Stimulated activated naive CD4-positive, alpha-beta T cell treated with Interleukin-2 at 50 U/mL for 16 hours (primary cell): Measurements from ENCODE around the gene EFCAB11.

Experiments used
- DNase-seq: peaks from one replicate; lab custom pipeline; 2025; lab: John Stamatoyannopoulos, UW

Gene EFCAB11

DNA sequence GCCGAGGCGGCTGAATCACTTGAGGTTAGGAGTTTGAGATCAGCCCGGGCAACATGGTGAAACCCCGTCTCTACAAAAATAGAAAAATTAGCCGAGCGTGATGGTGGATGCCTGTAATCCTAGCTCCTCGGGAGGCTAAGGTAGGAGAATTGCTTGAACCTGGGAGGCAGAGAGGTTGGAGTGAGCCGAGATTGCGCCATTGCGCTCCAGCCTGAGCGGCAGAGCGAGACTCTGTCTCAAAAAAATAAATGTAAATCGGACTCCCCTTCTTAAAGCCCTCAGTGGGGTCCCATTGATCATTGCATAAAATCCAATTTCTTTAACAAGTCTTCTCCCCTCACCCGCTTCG, 2.1 kb upstream of the EFCAB11 start:
- no peak for DNase-seq

DNA sequence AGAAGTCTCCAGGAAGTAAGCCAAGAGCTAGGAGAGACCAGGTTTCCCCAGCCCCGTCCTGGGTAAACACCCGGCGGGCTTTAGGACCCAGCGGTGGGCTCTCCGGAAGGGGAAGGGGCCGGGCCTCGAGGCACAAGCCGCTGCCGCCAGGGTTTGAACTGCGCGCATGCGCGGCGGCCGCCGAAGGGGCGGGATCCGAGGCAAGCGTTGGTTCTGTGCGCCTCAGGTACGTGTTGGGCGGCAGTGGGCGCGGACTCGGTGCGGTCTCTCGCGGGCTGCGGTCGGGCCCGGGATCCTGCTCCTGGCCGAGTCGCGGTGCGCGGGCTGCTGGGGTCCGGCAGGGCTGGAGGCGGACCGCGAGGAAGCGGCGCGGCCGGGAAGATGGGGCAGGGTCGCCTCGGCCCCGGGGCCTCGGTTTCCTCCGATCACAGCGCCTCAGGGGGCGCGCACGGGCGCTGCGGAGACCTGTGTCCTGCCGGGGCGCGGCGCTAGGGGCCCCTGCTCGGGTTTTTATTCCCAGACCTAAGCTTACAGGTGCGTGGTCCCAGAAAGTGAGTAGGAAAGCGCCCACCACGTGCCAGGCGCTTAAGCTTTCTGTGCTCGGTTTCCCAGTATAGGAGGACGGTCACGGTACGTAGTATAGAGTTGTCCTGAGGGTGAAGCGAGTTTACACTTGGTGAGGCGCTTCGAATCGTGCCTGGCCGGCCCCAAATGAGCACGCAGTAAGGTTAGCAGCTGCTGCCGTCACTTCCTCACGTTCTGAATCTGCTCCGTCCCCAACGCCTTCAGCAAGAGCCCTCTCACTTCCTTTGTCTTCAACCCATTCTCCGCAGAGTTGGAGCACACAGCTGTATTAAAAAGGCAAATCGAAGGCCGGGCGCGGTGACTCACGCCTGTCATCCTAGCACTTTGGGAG, 1.5 kb upstream of the EFCAB11 start, which contains the start of gene TDP1:
TDP1 (plus strand) TSS at position 183 of the 916 bp plus-strand sequence. CDS start 7,188 bp downstream, outside the sequence.
- peak; percentile 96 for DNase-seq

- DNase-seq, result no peak
These were observed 653 bp upstream of the EFCAB11 start for GRCh38 chr14:89955022-89955744.

DNA sequence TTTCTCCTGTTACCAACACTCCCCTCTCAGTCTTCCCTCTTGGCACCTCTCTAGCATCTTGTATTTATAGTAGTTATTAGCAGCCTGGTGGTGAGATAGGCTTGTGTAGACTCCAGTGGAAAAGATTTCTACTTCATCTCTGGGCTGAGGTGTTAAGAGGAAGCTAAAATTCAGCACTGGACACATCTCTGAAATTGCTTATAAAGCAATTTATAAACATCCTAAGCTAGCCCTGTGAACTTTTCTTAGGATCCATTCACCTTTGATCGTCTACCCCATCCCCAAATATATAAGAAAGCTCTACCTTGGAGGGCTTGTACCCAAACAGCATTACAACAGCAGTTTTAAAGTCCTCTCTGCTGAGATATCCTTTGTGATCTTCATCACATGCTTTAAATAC, 928 bp downstream of the EFCAB11 start:
- no peak for DNase-seq

DNA sequence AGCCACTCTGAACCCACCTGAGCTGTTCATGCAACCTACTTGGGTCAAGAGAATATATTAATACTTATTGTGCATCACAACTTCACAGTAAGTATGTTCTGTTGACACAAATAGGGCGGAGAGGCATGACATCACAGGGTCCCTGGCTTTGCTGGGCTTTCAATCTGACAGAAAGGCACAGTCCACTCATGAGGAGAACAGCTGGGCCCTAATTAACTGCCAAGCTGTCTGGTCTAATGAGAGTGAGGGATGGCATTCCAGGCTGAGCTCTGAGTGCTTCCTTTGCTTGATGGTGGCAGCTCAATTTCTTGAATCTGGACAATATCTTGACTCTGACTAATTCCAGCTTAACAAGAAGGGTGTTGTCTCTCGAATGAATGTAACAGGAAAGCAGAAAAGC, 2.0 kb downstream of the EFCAB11 start:
- no peak for DNase-seq

GRCh38 chr14:89947344-89947743, 7.2 kb downstream of the EFCAB11 start:
- no peak for DNase-seq

DNA sequence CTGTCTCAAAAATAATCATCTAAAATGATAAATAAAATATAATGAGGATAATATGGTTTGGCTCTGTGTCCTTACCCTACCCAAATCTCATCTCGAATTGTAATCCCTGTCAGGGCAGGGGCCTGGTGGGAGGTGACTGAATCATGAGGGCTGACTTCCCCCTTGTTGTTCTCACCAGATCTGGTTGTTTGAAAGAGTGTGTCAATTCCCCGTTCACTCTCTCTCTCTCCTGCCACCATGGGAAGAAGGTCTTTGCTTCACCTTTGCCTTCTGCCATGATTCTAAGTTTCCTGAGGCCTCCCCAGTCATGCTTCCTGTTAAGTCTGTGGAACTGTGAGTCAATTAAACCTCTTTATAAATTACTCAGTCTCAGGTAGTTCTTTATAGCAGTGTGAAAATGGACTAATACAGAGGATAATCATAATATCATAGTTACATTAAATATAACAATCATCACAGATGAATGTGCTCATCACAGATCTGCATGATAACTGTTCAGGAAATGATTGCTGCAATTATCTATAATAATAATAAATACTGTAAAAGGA, 12.6 kb downstream of the EFCAB11 start:
- no peak for DNase-seq

DNA sequence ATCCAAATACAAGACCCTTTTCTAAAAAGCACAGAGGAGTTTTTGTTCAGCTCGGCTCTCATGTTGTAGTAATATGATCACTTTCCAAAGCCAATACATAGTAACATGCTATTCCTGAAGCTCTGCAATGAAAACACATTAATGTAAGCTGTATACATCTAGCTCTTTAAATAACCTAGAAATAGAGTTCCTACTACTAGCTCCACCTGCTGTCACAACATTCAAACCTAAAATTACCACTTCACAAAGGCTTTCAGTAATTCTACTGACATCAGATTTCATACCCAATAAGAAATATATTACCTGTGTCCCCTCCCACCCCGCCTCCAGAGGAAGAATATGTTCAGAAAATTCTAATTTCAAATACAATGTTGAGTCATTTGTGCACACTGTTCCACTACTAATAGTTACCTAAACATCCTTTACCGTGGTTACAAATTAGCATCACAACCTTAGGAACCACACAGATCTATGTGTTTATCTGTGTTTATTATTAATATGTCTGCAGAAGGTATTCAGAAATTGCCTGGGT, 17.8 kb downstream of the EFCAB11 start:
- peak; percentile 2 for DNase-seq

GRCh38 chr14:89933002-89933401, 21.5 kb downstream of the EFCAB11 start:
- DNase-seq, result no peak

DNA sequence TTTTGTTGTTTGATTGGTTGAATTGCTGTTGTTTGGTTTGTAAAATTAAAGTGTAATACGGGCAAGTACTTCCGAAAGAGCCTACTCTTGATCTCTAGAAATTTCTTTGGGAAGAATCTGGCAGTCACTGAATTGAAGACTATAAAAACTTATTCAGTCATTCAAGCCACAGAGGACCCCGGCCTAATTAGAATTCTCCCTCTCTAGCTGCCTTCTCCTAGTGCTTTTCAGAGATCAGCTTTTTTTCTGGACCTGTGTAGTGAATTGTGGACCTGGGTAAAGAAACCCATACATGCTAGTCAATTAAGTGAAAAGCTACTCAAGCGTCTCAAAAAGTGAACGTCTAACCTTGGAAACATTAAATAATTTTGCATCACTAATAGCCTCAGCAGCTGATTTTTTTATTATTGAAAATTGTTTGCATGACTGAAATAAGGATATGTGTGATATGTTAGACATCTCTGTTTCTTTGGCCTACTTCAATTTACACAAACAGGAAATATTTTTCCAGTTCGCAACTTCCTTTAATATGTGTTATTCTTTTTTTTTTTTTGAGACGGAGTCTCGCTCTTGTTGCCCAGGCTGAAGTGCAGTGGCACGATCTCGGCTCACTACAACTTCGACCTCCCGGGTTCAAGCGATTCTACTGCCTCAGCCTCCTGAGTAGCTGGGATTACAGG, 27.2 kb downstream of the EFCAB11 start:
- DNase-seq, result no peak

DNA sequence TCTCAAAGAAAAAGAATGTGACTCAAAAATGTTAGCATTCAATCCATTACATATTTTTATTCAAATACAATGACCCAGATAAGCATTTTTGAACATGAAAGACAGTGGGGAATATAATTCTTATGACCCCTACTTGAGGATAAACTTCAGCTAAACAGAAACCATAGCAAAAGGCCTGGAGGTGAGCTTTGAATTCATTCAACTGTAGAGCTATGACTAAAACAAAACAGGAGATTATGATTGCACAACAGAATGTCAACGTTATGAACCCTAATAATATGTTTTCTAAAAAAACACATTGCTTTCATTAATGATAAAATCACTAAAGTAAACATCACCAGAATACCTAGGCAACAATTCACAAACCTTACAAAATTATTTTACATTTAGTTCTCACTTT, 27.8 kb downstream of the EFCAB11 start:
- DNase-seq, result no peak

GRCh38 chr14:89924268-89924667, 30.3 kb downstream of the EFCAB11 start:
- no peak for DNase-seq

- DNase-seq, result no peak
These were observed 32.3 kb downstream of the EFCAB11 start for GRCh38 chr14:89922031-89922907.

DNA sequence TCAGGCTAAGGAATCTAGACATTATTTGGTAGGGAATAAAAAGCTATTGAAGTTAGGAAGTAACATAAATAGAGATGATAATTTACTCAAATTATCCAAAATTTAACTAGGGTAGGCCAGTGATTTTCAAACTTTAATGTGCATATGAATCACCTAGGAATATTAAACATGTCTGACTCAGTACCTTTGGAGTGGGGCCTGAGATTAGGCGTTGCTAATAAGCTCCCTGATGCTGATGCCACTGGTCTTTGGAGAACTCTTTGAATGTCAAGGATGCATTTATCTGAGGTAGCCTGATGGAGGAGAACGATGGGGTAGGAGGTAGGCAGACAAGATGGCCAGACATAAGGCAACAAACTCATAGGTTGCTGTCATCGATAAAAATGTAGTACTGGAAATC, 33.2 kb downstream of the EFCAB11 start:
- DNase-seq, result no peak

GRCh38 chr14:89920056-89920455, 34.5 kb downstream of the EFCAB11 start:
- DNase-seq, result no peak

DNA sequence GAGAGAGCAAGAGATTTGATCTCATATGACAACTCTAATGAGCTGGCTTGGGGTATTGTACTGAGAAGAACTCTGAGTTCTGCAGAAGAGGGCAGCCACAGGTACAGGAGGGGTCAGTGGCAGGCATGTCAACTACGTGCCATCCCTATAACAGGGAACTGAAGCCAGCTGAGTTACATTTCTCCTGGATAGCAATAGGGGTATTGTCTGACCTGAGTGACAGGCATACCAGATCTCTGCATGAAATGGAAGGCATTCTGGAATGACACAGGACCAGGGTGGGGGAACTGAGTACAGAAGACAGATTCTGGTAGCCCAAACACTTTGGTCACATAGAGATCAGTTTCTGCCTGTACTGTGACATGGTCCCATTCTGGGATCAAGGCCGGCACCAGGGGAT, 35.8 kb downstream of the EFCAB11 start:
- DNase-seq, result no peak

DNA sequence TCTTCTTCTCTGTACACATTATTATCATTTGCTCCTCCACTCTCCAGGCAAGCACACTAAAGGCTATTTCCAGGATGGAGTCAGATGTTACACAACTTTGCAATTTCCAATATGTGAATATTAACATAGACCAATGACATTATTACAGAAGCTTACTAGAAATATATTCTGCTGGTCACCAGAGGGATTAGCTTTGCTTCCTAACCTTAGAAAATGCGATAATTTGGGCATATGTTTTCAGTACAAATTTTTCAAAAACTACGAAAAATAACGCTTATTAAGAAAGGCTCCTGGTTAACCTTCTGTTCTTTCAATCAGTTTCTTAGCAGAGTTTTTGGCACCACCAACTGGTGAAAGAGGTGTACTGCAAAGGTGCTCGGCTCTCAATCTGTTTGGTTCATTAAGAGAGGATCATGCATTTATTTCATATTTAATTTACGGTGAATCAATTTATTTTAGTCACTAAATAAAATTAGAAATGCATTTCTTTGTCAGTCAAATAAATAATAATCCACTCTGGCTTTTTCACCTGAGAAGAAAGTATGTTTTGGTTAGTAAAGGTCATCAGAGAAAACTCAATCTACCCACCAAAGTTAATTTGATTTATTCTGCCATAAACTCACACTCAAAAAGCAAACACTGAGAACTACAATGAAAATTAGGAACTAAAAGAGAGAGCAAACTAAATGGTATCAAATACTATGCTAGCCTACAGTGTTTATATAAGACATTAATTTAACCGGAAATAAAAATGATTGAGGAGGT, 39.2 kb downstream of the EFCAB11 start:
- peak; percentile 37 for DNase-seq

DNA sequence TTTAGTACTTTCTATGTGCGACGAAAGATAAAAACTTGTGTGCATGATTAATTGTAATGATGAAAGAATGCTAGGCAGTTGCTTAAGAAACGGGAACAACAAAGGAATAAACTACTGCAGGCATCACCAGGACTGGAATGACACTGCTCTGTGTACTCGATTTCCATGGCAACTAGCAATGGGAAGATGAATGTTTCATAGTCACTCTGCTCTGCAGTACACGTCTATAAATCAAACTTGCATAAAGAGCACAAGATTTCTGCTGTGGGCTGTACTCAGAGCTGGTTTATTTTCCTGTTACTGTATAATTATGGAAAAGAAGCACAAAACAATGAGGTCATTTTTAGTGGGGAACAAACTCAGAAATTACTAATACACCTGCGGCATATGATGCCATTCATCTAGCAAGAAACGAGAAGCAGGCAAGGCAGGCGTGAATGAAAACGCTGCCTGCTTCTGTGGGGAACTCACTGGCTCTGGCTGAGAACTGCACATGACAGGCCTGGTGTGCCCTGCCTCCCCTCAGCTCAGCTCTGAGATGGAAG, 41.8 kb downstream of the EFCAB11 start:
- DNase-seq, result no peak

GRCh38 chr14:89912221-89912620, 42.3 kb downstream of the EFCAB11 start:
- DNase-seq, result no peak
